Measurements from ENCODE around the gene LY6G5C.
"Not testable (repeated sequence)": the region's sequence is repeated elsewhere in the genome, so short reads cannot be mapped to it uniquely, and the experiment has no call there.

The LY6G5C gene

DNA sequence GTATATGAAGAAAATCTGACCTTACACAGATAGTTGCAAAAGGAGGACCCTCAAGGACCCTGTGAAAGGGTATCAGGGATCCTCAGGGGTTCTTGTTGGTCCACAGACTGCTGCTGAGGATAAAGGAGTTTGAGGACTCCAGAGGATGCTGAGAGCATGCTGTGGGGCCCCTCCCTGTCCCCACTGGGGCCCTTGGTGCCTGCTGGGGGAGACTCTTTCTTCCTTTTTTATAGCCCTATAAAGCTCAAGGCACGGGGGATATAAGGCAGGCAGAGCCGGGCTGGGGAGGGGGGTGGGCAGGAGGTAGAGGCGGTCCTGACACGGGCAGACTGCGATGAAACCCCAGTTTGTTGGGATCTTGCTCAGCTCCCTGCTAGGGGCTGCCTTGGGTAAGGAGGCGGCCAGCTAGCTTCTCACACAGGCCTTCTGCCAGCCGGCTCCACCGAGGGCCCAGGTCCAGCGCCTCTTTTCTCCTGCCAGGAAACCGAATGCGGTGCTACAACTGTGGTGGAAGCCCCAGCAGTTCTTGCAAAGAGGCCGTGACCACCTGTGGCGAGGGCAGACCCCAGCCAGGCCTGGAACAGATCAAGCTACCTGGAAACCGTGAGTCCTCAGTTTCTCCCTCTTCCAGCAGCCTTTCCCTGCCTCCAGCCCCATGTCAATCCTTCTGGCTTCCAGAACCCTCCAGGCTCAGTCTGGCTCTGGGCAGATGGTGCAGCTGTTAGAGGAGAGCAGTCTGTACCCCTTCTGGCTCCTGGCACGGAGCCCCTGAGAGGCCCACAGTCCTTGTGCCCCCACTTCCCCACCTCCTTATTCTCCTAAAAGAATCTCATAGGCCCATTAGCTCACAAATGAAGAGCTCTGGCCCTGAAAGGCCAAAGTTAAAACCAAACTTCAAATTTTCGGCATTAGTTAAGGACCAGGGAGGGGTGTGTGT is 34.4 kb upstream of the LY6G5C start, which contains the start of gene LY6G6D:
Gene LY6G6D, plus strand, starts transcription at position 327 of the 937 bp plus-strand sequence. Its CDS starts 8 bp downstream, at position 335.
- DNase-seq, result no peak

DNA sequence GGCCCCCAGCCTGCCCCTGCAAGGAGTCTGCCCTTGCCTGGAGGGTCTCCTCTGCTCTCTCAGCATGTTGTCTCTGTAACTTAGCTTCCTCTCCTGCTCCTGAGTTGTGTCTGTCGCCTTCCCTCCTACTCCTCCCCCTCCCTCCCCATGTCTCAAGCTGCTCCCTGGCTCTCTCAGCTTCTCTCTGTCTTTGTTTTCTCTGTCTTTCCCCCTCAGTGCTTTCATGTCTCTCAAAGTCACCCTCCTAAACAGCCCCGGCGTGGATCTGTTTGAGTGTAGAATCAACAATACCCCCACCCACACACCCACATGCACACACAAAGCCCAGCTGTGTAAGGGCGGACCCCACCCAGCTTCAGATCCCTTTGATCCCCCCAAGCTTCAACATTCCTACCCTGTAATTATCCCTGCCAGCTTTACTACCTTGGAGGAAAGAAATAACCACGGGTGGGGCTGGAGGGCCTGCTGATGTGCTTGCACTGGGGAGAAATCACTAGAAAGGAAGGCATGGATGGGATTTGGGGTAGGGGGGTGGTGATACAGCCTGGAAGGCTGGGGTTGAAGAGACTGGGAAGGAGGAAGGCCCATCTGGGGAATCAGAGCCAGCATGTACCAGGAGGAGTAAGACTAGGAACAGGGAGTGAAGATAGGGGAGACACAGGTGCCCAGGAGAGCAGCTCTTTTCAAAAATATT is 33.3 kb upstream of the LY6G5C start:
- no peak for DNase-seq

DNA sequence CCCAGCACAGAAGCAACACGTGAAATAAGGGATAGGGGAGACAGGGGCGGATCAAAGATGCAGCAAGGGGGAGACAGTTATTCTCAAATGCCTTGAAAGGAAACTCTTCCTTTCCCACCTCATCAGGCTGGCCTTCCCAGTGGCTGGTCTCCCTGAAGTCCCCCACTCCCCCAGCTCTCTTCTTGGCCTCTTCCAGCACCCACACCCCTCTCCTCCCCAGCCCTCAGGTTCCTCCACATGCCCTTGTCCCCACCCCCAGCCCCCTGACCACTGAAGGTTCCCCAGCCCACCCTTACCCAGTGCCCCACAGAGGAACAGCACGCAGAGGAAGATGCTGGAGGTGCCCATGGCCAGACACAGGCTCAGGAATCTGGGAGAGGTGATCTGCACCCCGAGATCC is 32.6 kb upstream of the LY6G5C start:
- no peak for DNase-seq

DNA sequence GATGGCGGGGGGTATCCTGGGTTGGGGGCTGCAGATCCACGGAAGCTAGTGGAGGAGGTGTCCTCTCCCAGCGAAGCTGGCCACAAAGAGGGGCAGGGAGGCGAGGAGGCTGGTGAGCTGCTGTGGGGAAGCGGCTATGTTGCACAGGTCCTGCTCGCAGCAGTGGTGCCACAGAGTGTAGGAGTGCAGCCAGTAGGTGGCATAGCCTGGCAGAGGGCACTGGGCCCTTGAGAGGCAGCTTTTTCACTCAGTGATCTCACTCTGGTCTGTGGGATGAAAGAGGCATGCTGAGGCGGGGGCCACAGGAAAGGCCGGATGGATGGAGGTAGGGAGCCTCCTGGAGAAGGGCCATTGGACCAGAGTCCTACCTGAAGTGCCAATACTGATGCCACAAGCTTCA is 31.4 kb upstream of the LY6G5C start:
- no peak for DNase-seq

DNA sequence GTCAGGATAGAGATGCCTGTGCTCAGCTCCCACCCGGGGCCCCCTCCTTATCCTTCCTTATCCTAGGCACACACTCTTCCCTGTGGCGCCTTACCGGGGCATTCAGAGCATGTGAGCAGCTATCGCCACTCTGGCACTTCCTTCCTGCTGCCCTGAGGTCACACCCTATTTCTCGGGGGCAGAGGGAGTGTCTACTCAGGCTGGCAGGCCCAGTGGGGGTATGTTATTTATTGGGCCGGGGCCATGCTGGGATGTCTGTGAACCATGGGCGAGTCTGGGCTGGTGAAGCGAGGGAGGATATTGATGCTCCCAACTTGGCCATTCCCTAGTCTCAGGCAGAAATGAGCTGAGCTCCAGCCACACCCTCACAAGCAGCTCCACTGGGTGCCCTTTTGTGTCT is 30.4 kb upstream of the LY6G5C start:
- DNase-seq, result no peak

DNA sequence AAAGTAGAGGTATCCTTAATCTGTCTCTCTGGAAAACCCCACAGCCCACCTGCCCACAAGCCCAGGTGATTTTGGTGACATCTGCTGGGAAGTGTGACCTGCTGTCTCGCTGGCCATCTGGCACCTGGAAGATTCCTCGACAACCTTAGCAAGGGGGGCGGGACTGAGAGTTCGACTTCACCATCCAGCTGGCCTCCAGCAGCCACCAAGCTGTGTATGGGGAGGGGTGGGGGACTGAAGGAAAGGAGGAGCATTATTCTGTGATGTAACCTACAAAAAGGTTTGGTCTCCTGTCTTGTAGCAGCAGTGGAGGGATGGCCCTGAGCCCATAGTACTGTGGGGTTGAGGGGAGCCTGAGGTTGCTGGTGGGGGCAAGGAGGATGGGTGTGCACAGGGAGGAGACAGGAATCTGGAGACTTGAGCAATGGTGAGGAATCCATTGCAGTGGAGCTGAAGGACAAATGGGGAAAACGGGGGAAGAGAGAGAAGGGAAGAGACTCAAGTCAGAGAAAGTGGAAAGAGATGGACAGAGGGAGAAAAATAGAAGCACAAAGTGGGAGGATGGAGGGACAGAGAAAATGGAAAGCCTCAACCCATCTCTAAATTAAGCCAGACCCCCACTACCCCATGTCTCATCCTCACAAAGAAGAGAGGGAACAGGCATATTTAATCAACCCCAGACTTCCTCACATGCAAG is 29.8 kb upstream of the LY6G5C start:
- DNase-seq, result no peak

DNA sequence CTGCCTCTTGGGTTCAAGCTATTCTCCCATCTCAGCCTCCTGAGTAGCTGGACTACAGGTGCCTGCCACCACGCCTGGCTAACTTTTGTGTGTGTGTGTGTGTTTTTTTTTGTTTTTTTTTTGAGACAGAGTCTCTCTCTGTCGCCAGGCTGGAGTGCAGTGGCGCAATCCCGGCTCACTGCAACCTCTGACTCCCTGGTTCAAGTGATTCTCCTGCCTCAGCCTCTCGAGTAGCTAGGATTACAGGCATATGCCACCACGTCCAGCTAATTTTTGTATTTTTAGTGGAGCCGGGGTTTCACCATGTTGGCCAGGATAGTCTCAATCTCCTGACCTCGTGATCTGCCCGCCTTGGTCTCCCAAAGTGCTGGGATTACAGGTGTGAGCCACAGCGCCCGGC is 28.3 kb upstream of the LY6G5C start:
- not testable (repeated sequence) for DNase-seq

DNA sequence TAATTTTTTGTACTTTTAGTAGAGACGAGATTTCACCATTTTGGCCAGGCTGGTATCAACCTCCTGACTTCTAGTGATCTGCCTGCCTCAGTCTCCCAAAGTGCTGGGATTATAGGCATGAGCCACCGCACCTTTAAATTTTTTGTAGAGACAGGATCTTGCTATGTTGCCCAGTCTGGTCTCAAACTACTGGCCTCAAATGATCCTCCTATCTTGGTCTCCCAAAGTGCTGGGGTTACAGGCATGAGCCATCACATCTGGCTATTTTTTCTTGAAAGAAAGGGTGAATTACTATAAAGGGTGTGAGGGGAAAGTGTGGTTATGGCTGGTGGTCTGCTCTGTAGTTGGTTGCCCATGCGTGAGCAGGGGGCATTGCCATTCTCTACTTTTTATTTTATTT is 27.4 kb upstream of the LY6G5C start:
- DNase-seq, result no peak

DNA sequence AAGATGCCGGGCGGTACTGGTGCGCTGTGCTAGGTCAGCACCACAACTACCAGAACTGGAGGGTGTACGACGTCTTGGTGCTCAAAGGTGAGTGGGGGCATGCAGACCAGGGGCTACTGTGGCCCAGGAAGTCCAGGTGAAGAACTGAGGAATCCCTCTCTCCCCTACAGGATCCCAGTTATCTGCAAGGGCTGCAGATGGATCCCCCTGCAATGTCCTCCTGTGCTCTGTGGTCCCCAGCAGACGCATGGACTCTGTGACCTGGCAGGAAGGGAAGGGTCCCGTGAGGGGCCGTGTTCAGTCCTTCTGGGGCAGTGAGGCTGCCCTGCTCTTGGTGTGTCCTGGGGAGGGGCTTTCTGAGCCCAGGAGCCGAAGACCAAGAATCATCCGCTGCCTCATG is 26.8 kb upstream of the LY6G5C start:
- no peak for DNase-seq

DNA sequence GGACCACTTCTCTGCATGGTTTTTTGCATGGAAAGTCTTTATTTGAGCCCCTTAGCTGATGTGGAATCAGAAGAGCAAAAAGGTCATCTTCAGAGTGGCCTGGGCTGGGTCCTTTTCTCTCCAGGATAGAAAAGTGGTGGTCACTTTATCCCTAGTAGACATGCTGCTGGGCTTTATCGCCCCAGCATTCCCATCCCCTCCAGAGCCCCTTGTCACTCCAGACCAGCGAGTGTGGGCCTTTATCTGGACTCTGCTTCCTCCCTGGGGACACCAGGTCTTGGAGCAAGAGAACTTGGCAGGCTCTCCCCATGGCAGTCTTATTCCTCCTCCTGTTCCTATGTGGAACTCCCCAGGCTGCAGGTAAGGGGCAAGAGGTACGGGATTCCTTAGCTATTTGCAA is 25.7 kb upstream of the LY6G5C start, which contains the start of gene LY6G6F:
Gene LY6G6F, plus strand, starts transcription at position 268 of the 400 bp plus-strand sequence. Its CDS starts 41 bp downstream, at position 309.
- DNase-seq, result no peak

DNA sequence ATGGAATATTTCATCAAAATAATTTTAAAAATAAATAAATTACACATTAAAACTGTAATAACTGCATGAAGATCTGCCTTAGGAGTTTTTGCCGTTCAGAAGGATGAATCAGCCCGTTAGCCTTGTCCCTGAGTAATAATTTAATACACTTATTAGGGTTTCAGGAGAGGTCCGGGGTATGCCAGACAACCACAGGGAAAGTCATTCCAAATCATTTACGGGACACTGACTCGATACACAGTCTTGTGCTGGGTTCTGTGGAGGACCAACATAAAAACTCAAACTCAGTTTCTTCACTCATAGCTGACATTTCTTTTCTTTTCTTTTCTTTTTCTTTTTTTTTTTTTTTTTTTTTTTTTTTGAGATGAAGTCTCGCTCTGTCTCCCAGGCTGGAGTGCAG is 25.1 kb upstream of the LY6G5C start:
- DNase-seq, result no peak

DNA sequence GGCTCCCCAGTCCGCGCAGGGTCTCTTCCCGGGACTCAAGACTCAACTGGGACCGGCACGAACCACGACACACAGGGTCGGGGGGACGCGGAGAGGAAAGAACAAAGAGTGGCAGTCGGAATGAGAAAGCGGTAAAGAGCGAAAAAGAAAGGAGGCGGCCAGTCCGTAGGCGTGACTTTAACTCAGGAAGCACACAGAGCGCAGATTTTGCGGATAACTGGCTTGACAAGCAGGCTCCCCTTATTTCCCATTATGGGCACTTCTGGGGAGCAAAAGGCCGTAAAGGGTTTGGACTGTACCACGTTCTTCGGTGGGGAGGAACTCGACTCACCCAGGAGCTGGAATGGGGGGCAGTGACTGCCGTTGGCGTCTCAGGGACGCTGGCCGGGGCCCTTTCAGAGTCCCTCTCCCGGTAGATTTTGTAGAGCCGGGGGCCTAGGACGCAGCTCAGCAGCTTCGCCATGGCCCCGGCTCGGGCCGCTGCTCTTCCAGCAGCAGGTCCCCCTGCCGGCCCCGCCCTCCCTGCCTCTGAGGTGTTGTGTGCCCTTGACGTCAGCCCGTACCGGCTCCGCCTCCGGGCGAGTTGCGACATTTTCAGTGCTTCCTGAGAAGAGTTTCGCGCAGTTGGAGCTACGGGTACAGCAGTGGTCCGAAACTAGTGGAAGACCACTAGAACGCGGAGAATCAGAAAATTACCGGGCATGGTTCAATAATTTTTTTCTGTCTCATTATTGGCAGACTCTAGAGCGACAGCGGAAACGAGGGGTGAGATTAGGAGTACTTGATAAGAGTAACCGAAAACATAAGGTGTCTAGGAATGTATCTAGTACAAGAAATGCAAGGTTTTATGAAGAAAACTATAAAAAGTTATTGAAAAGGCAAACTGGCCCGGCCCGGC is 22.2 kb upstream of the LY6G5C start, which contains the start of gene ABHD16A:
Gene ABHD16A, minus strand, starts transcription at position 506 of the 898 bp plus-strand sequence. Its CDS starts 43 bp downstream, at position 463.
- peak; percentile 92 to 97 for DNase-seq

DNA sequence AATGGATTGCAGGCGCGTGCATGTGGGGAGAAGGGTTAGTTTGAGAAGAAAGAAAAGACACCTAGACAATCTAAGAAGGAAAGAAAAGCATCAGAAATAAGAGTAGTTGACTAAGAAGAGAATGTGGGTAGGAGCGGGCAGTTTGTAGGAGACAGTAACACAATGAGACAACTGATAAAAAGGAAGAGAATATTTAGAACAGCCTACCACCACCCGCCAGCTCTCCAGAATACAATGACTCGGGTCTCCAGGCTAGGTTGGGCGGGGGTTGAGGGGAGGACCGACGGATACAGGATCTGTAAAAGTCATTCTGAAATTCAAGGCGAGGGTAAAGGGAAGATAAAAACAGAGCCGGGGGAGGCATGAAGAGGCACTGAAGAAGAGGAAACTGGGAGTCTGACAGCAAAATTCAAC is 21.5 kb upstream of the LY6G5C start:
- no peak for DNase-seq

DNA sequence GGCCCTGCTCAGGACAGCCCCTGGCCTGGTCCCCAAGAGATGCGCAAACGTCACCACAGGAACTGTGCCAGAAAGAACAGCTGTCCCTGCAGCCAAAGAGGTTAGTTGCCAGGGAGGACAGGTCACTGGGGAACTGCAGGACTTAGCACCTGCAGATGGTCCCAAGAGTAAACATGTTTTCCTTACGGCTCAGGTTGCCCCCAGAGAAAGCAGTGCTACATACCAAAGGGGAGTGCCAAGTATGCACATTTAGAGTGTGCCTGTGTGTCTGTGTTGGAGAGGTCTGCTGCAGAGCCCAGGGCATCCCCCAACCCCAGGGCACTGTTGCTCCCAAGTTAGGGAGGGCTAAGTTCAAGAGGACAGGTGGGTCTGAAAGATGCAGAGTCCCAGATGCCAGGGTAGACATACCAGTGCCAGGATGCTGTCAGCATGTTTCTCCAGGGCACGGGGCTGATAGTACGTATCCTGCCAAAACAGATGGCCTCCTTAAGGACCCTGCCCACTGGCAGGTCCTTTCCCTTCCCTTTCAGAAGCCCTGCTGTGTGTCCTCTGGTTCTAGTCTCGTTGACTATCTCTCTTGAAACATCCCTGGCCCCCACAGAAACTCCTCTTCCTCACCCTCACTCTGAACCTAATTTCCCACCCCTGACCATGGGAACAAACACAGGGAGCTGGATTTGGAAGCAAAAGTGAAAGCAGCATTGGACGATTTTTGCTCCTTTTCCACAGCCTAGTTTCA is 21.0 kb upstream of the LY6G5C start:
- no peak for DNase-seq

DNA sequence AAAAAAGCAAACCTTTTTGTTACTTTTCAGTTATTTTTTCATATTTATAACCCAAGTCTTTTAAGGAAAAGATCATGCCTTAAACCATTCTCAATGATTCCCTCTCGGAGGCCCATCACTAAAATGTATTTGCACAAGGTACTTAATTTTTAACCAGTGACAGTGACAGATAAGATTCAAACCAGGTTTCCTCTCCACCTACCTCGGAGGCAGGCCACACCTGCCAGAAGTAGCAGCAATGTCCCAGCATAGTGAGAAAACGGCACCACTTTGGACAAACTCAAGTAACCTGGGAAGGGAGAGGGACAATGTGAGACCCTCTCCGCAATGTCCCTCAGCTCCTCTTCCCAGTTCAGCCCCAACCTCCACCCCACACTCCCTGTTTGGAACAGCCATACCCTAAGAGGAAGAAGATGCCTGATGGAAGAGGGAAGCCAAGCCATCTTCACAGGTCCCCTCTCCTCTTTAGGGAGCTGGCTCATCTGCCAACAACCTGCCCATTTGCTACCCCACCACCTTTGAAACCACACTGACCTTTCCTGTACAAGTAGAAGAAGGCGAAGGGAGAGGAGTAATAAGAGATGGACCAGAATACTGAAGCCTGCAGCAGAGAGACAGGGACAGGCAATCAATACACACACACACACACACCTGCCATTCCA is 20.0 kb upstream of the LY6G5C start:
- no peak for DNase-seq

DNA sequence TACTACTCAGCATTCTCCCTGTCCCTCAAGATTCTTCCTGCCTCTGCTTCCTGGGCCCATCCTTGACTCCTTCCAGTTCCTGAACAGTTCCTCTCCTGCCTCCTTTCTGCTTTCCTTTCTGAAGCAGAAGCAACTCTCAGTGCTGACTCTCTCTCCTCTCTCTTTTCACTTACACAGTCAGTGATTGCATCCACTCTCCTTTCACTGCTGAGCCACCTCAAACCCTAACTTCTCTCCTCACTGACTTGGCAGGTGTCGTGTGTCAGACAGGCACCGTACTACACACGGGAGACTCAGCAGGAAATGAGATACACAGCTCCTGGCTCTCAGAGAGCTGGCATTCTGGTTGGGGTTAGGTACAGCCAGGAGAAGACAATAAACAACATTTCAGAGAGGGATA is 16.7 kb upstream of the LY6G5C start:
- no peak for DNase-seq

DNA sequence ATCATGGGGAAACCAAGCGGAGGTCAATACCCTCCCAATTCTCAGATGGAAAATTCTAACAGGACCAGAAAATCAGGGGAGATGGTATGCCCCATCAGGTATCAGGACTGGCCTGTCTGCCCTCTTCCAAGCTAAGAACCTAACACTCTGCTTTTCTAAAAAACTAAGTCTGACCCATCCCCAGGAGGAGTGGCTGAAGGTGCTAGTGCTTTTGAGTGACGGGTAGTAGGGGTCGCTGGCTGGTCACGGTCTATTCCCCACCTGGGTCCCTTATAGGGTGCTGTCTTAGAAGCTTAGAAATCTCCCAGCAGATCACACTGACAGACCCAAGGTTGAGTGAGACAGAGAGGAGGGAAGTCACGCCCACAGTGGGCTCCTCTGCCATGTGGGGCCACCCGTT is 12.7 kb upstream of the LY6G5C start:
- no peak for DNase-seq

DNA sequence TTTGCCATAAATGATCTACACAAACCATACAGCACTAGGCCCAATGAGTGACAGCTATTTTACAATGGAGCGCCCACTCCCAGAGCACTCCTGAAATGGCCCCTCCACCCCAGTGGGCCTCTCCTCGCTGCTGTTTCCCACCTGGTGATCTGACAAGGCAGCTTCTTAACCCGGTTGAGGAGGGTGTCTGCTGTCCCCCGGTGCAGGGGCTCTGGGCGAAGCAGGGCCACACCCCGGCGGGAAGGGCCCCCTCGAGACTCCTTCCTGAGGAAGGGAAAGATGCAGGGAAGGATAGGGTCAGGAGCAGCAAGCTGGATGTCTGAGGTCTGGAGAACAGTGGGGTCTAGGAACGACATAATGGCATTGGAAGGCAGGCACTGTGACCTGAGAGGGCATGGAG is 12.0 kb upstream of the LY6G5C start:
- no peak for DNase-seq

DNA sequence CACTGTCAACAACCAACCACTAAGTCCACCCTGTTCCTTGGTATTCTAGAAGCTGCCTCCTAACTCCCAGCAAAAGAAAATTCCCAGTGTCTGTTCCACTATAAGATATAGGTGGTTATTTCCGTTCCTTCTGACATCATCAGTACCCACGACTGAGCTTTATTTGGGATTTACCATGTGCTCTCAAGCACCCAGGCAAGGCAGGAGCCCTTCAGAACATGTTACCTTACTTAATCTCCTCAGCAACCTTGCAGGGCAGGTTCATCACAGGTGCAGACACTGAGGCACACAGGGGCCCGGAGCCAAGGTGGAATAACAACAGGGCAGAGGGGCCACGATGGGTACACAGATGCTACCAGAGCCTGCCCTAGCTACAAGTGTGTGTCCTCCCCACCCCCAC is 11.5 kb upstream of the LY6G5C start:
- DNase-seq, result no peak

DNA sequence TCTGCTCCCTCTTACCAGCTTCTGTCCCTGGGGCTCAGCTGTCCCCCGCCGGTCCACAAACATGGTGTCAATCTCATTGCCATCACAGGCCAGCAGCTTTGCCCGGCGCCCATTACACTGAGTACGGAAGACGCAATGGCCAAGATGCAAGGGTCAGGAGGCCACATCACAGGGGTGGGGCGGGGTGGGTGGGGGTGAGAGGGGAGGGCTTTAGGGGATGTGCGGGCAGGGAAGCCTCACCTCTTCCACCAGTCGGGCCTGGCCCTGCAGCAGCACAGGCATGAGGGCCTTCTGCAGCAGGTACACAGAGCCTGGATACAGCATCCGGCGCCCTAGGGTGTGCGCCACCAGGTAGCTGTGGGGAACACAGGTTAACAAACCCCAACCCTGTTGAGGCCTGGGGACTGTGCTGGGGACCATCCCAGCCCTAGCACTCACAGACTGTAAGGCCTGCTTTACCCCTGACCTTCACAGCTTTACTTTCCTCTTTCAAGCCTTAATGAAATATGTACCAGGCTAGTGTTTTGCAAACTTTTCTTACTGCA is 10.8 kb upstream of the LY6G5C start:
- DNase-seq, result no peak

DNA sequence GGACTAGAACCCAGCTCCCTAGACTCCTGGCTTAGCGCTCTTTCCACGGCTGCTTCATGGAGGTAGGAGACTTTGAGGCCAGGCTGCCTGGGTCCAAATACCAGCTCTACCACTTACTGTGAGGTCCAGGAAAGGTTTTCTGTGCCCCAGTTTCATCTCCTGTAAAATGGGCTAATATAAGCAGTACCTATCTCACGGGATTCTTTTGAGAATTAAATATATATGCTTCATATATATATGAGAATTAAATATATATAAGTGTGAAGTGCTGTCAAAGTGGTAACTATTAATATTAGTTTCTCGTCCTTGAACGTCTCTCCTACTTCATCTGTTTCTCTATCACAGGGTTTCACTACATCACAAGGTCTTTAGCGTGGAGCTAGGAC is 10.2 kb upstream of the LY6G5C start:
- no peak for DNase-seq

Data from NCI-H526 (cell line).